ENCODE results near the gene ELFN1.

Gene ELFN1

GRCh38 chr7:1624999-1625927 lies 44.8 kb upstream of the ELFN1 start:
- DNase-seq (ENCODE audit: extremely low spot score) = no peak
- TF ChIP-seq FOXK2 (IDR thresholded peaks at IDR 0.05) (no peak), HDGF (IDR thresholded peaks at IDR 0.05; ENCODE audit: borderline replicate concordance) (no peak), L3MBTL2 (conservative IDR thresholded peaks at IDR 0.05) (no peak)
- ChIA-PET CTCF (interaction anchor here (0.5 kb wide), 1 partner anchor 21 kb away, joined by 3 read pairs; no protein-coding TSS in a partner anchor), POLR2A (no interaction called here)

- ChIA-PET POLR2A (no interaction called here), CTCF (no interaction called here)
- DNase-seq (ENCODE audit: extremely low spot score) = no peak
- TF ChIP-seq ZNF384 (IDR thresholded peaks at IDR 0.05) (no peak), FOXK2 (IDR thresholded peaks at IDR 0.05) (no peak), ELF4 (IDR thresholded peaks at IDR 0.05) (no peak), FOXM1 (IDR thresholded peaks at IDR 0.05; ENCODE audit: borderline replicate concordance) (no peak), LEF1 (IDR thresholded peaks at IDR 0.05; ENCODE audit: borderline replicate concordance) (no peak), CTBP1 (IDR thresholded peaks at IDR 0.05; ENCODE audit: borderline replicate concordance) (no peak), SUZ12 (IDR thresholded peaks at IDR 0.05) (no peak), BHLHE40 (IDR thresholded peaks at IDR 0.05; ENCODE audit: borderline replicate concordance) (no peak), TARDBP (IDR thresholded peaks at IDR 0.05) (no peak), PKNOX1 (IDR thresholded peaks at IDR 0.05) (no peak), NFRKB (IDR thresholded peaks at IDR 0.05) (no peak)
These were observed 43.3 kb upstream of the ELFN1 start for GRCh38 chr7:1626769-1627168.

- POLR2A ChIA-PET = no interaction called here
- no peak for TF ChIP-seq SUZ12 (IDR thresholded peaks at IDR 0.05)
- TF ChIP-seq ARNT (IDR thresholded peaks at IDR 0.05) = no peak
- no peak for TF ChIP-seq LEF1 (IDR thresholded peaks at IDR 0.05; ENCODE audit: borderline replicate concordance)
- no peak for TF ChIP-seq TARDBP (IDR thresholded peaks at IDR 0.05)
- no peak for TF ChIP-seq HDGF (IDR thresholded peaks at IDR 0.05; ENCODE audit: borderline replicate concordance)
- TF ChIP-seq ELF4 (IDR thresholded peaks at IDR 0.05) = no peak
- no peak for TF ChIP-seq NFRKB (IDR thresholded peaks at IDR 0.05)
- no peak for TF ChIP-seq FOXK2 (IDR thresholded peaks at IDR 0.05)
- no peak for TF ChIP-seq SP1 (IDR thresholded peaks at IDR 0.05)
- TF ChIP-seq CTBP1 (IDR thresholded peaks at IDR 0.05; ENCODE audit: borderline replicate concordance) = no peak
- no peak for TF ChIP-seq L3MBTL2 (conservative IDR thresholded peaks at IDR 0.05)
- TF ChIP-seq ZNF384 (IDR thresholded peaks at IDR 0.05) = no peak
- TF ChIP-seq BHLHE40 (IDR thresholded peaks at IDR 0.05; ENCODE audit: borderline replicate concordance) = no peak
- no peak for TF ChIP-seq FOXA1 (IDR thresholded peaks at IDR 0.05)
- TF ChIP-seq FOXM1 (IDR thresholded peaks at IDR 0.05; ENCODE audit: borderline replicate concordance) = no peak
- TF ChIP-seq PKNOX1 (IDR thresholded peaks at IDR 0.05) = no peak
- CTCF ChIA-PET = no interaction called here
- no peak for DNase-seq (ENCODE audit: extremely low spot score)
These were observed 39.3 kb upstream of the ELFN1 start for GRCh38 chr7:1630700-1631336.

GRCh38 chr7:1631678-1632077 lies 38.4 kb upstream of the ELFN1 start:
- ChIA-PET POLR2A (no interaction called here), CTCF (no interaction called here)
- DNase-seq (ENCODE audit: extremely low spot score) = no peak
- TF ChIP-seq SUZ12 (IDR thresholded peaks at IDR 0.05) = no peak
- TF ChIP-seq FOXA1 (IDR thresholded peaks at IDR 0.05) = no peak

GRCh38 chr7:1632506-1632905 lies 37.6 kb upstream of the ELFN1 start:
- no peak for DNase-seq (ENCODE audit: extremely low spot score)
- CTCF ChIA-PET = no interaction called here
- POLR2A ChIA-PET = no interaction called here
- no peak for TF ChIP-seq FOXM1 (IDR thresholded peaks at IDR 0.05; ENCODE audit: borderline replicate concordance)
- TF ChIP-seq SP1 (IDR thresholded peaks at IDR 0.05) = no peak
- no peak for TF ChIP-seq HDGF (IDR thresholded peaks at IDR 0.05; ENCODE audit: borderline replicate concordance)
- no peak for TF ChIP-seq L3MBTL2 (conservative IDR thresholded peaks at IDR 0.05)
- TF ChIP-seq NFRKB (IDR thresholded peaks at IDR 0.05) = no peak
- TF ChIP-seq BHLHE40 (IDR thresholded peaks at IDR 0.05; ENCODE audit: borderline replicate concordance) = no peak
- TF ChIP-seq PKNOX1 (IDR thresholded peaks at IDR 0.05) = no peak
- TF ChIP-seq ZNF384 (IDR thresholded peaks at IDR 0.05) = no peak
- no peak for TF ChIP-seq CTBP1 (IDR thresholded peaks at IDR 0.05; ENCODE audit: borderline replicate concordance)
- TF ChIP-seq SUZ12 (IDR thresholded peaks at IDR 0.05) = no peak
- no peak for TF ChIP-seq TARDBP (IDR thresholded peaks at IDR 0.05)
- no peak for TF ChIP-seq LEF1 (IDR thresholded peaks at IDR 0.05; ENCODE audit: borderline replicate concordance)
- no peak for TF ChIP-seq FOXK2 (IDR thresholded peaks at IDR 0.05)
- TF ChIP-seq ELF4 (IDR thresholded peaks at IDR 0.05) = no peak
- TF ChIP-seq ARNT (IDR thresholded peaks at IDR 0.05) = no peak
- TF ChIP-seq FOXA1 (IDR thresholded peaks at IDR 0.05) = no peak
